Breast epithelium (tissue), 3 donors: ENCODE data around the gene TMEM271.

ENCODE experiments used
- POLR2A ChIP-seq: fragments of 450-650 bp; IDR thresholded peaks from one replicate; pipeline ENCODE4 v1.6.1; 2016; ENCODE audit warnings: antibody characterized with exemption, mild to moderate bottlenecking, moderate library complexity
- POLR2AphosphoS5 ChIP-seq, 3 donors: sonication (generic); formaldehyde crosslinking; IDR thresholded peaks; one replicate each; pipeline ENCODE4 v1.6.1; 2017; ENCODE audit warnings: antibody characterized with exemption in 3 of 3
- TF ChIP-seq, protein P1 (sequence below), 3 donors: fragments of 450-650 bp; IDR thresholded peaks; one replicate each; pipeline ENCODE4 v1.5.1; 2016 to 2017; ENCODE audit warnings: antibody characterized with exemption in 3 of 3, mild to moderate bottlenecking in 3 of 3, moderate library complexity in 3 of 3

DNA sequence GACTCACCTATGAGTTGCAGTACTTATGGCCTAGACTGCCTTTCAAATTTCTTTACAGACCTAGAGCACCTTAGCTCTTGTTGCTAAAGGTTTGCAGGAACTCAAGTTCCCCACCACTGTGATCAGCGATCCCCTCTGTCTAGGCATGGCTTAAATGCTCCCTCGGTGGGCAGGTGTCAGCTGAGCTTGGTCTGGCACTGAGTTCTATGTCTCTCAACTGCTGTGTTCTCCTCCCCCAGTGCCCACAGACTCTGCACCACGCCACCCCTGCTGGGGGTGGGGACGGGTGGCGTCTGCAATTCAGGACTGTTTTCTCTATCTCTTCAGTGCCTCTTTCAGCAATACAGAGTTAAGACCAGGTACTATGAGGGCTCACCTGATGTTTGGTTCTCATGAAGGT, 30.5 kb downstream of the TMEM271 start:
- no peak for TF ChIP-seq POLR2A
- TF ChIP-seq, protein P1, sequence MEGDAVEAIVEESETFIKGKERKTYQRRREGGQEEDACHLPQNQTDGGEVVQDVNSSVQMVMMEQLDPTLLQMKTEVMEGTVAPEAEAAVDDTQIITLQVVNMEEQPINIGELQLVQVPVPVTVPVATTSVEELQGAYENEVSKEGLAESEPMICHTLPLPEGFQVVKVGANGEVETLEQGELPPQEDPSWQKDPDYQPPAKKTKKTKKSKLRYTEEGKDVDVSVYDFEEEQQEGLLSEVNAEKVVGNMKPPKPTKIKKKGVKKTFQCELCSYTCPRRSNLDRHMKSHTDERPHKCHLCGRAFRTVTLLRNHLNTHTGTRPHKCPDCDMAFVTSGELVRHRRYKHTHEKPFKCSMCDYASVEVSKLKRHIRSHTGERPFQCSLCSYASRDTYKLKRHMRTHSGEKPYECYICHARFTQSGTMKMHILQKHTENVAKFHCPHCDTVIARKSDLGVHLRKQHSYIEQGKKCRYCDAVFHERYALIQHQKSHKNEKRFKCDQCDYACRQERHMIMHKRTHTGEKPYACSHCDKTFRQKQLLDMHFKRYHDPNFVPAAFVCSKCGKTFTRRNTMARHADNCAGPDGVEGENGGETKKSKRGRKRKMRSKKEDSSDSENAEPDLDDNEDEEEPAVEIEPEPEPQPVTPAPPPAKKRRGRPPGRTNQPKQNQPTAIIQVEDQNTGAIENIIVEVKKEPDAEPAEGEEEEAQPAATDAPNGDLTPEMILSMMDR (IDR thresholded peaks at IDR 0.05): no peak
- TF ChIP-seq POLR2AphosphoS5 (IDR thresholded peaks at IDR 0.05): no peak
